H1 (cell line): Measurements from ENCODE around the gene RNU7-1. TPM values are rescaled to one million over a fixed set of nuclear protein-coding genes. Genes with fewer than 3 reads are reported as not detected.

ENCODE experiments used
- CTBP2 ChIP-seq: IDR thresholded peaks from 2 replicates; pipeline ENCODE4 v1.7.0; 2011; ENCODE audit warnings: borderline replicate concordance, mild to moderate bottlenecking, moderate library complexity, mixed read lengths, low read length; ENCODE audit not compliant: insufficient read depth, insufficient read length
- CTCF ChIP-seq, 3 experiments: IDR thresholded peaks; 1 replicate in 2 of 3; 2 replicates in 1 of 3; pipeline versions ENCODE4 v1.5.1 to v1.6.1; 2011; ENCODE audit warnings: low read length in 3 of 3, mild to moderate bottlenecking in 3 of 3, inconsistent platforms in 2 of 3, low read depth in 1 of 3, moderate library complexity in 1 of 3; ENCODE audit not compliant: insufficient read depth in 1 of 3; ENCODE audit errors: control extremely low read depth in 1 of 3
- EZH2 ChIP-seq: fragments of 200-600 bp; sonication (generic); IDR thresholded peaks from 2 replicates; pipeline ENCODE4 v1.7.1; 2012; ENCODE audit warnings: low read depth, mild to moderate bottlenecking, moderate library complexity, low read length, inconsistent platforms; ENCODE audit not compliant: severe bottlenecking
- GABPA ChIP-seq: IDR thresholded peaks from 2 replicates; pipeline ENCODE4 v1.6.1; 2011; ENCODE audit warnings: mild to moderate bottlenecking, low read length, moderate library complexity, borderline replicate concordance; ENCODE audit not compliant: insufficient read depth
- NANOG ChIP-seq: IDR thresholded peaks from 2 replicates; pipeline ENCODE4 v1.6.1; 2011; ENCODE audit warnings: low read length, low read depth, mild to moderate bottlenecking, inconsistent platforms; ENCODE audit not compliant: insufficient read depth, poor library complexity, severe bottlenecking
- RAD21 ChIP-seq, 2 experiments: IDR thresholded peaks in 1 of 2; conservative IDR thresholded peaks in 1 of 2; 2 replicates each; pipeline ENCODE4 v1.6.1; 2011; ENCODE audit warnings: low read depth in 2 of 2, low read length in 2 of 2, improper control_type of control experiment in 1 of 2, inconsistent platforms in 1 of 2, mild to moderate bottlenecking in 1 of 2, moderate library complexity in 1 of 2
- SIX5 ChIP-seq: IDR thresholded peaks from 2 replicates; pipeline ENCODE4 v1.6.1; 2011; ENCODE audit warnings: mild to moderate bottlenecking, low read depth, low read length
- polyA plus RNA-seq, 7 experiments: library from polyadenylated mRNA; depleted of rRNA in 3 of 7; stranded (reverse) in 5 of 7; unstranded in 2 of 7; fragments of >200 nt in 5 of 7; fragments of 200-250 nt in 2 of 7; gene quantifications; 1 replicate in 5 of 7; 2 replicates in 1 of 7; 4 replicates in 1 of 7; pipeline versions ENCODE4 v1.2.1 to v1.2.3, GENCODE V29; 2011 to 2013; ENCODE audit warnings: missing spikeins in 2 of 7, mixed read lengths in 2 of 7
- total RNA-seq: library from RNA; stranded (reverse); fragmentation: NEBNext Ultra II Directional; extraction: Animal tissue kit (Norgen Biotek cat#: 25700); gene quantifications from 2 replicates; pipeline ENCODE4 v1.2.1, GENCODE V29; 2021
- TF ChIP-seq, protein P1 (sequence below): fragments of 300-600 bp; sonication (generic); IDR thresholded peaks from 2 replicates; pipeline ENCODE4 v1.7.1; 2012; ENCODE audit warnings: low read length, moderate library complexity, mild to moderate bottlenecking, inconsistent platforms; ENCODE audit not compliant: insufficient replicate concordance

Gene RNU7-1
- total and polyA plus RNA-seq, 2 of the 8 experiments (the other 6 are each of a cell fraction or from before 2014, with no cell fraction given): not detected

DNA sequence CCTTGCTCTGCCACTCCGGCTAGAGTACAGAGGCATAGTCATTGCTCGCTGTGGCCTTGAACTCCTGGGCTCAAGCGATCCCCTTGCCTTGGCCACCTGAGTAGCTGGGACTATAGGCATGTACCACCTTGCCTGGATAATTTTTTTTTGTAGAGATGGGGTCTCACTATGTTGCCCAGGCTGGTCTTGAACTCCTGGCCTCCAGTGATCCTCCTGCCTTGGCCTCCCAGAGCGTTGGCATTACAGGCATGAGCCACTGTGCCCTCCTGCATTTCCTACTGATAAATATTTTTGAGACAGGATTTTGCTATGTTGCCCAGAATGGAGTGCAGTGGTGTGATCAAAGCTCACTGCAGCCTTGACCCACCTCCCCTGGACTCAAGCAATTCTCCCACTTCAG is 36.5 kb downstream of the RNU7-1 start (continued):
- no peak for TF ChIP-seq CTCF (IDR thresholded peaks at IDR 0.05; ENCODE audit: control extremely low read depth in 1 of 3, insufficient read depth in 1 of 3, low read depth in 1 of 3, low read length in 3 of 3)
- no peak for TF ChIP-seq GABPA
- TF ChIP-seq SIX5: no peak
- no peak for TF ChIP-seq EZH2
- TF ChIP-seq, protein P1, sequence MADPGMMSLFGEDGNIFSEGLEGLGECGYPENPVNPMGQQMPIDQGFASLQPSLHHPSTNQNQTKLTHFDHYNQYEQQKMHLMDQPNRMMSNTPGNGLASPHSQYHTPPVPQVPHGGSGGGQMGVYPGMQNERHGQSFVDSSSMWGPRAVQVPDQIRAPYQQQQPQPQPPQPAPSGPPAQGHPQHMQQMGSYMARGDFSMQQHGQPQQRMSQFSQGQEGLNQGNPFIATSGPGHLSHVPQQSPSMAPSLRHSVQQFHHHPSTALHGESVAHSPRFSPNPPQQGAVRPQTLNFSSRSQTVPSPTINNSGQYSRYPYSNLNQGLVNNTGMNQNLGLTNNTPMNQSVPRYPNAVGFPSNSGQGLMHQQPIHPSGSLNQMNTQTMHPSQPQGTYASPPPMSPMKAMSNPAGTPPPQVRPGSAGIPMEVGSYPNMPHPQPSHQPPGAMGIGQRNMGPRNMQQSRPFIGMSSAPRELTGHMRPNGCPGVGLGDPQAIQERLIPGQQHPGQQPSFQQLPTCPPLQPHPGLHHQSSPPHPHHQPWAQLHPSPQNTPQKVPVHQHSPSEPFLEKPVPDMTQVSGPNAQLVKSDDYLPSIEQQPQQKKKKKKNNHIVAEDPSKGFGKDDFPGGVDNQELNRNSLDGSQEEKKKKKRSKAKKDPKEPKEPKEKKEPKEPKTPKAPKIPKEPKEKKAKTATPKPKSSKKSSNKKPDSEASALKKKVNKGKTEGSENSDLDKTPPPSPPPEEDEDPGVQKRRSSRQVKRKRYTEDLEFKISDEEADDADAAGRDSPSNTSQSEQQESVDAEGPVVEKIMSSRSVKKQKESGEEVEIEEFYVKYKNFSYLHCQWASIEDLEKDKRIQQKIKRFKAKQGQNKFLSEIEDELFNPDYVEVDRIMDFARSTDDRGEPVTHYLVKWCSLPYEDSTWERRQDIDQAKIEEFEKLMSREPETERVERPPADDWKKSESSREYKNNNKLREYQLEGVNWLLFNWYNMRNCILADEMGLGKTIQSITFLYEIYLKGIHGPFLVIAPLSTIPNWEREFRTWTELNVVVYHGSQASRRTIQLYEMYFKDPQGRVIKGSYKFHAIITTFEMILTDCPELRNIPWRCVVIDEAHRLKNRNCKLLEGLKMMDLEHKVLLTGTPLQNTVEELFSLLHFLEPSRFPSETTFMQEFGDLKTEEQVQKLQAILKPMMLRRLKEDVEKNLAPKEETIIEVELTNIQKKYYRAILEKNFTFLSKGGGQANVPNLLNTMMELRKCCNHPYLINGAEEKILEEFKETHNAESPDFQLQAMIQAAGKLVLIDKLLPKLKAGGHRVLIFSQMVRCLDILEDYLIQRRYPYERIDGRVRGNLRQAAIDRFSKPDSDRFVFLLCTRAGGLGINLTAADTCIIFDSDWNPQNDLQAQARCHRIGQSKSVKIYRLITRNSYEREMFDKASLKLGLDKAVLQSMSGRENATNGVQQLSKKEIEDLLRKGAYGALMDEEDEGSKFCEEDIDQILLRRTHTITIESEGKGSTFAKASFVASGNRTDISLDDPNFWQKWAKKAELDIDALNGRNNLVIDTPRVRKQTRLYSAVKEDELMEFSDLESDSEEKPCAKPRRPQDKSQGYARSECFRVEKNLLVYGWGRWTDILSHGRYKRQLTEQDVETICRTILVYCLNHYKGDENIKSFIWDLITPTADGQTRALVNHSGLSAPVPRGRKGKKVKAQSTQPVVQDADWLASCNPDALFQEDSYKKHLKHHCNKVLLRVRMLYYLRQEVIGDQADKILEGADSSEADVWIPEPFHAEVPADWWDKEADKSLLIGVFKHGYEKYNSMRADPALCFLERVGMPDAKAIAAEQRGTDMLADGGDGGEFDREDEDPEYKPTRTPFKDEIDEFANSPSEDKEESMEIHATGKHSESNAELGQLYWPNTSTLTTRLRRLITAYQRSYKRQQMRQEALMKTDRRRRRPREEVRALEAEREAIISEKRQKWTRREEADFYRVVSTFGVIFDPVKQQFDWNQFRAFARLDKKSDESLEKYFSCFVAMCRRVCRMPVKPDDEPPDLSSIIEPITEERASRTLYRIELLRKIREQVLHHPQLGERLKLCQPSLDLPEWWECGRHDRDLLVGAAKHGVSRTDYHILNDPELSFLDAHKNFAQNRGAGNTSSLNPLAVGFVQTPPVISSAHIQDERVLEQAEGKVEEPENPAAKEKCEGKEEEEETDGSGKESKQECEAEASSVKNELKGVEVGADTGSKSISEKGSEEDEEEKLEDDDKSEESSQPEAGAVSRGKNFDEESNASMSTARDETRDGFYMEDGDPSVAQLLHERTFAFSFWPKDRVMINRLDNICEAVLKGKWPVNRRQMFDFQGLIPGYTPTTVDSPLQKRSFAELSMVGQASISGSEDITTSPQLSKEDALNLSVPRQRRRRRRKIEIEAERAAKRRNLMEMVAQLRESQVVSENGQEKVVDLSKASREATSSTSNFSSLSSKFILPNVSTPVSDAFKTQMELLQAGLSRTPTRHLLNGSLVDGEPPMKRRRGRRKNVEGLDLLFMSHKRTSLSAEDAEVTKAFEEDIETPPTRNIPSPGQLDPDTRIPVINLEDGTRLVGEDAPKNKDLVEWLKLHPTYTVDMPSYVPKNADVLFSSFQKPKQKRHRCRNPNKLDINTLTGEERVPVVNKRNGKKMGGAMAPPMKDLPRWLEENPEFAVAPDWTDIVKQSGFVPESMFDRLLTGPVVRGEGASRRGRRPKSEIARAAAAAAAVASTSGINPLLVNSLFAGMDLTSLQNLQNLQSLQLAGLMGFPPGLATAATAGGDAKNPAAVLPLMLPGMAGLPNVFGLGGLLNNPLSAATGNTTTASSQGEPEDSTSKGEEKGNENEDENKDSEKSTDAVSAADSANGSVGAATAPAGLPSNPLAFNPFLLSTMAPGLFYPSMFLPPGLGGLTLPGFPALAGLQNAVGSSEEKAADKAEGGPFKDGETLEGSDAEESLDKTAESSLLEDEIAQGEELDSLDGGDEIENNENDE: no peak
- no peak for TF ChIP-seq RAD21 (IDR thresholded peaks at IDR 0.05 in 1 of 2, conservative IDR thresholded peaks at IDR 0.05 in 1 of 2; ENCODE audit: low read depth in 2 of 2, low read length in 2 of 2)
- TF ChIP-seq CTBP2: no peak
- no peak for TF ChIP-seq NANOG
